Mesothelial cell of epicardium (in vitro differentiated cells): ENCODE results near the gene SPINK4. TPM values are rescaled to one million over a fixed set of nuclear protein-coding genes. Genes with fewer than 3 reads are reported as not detected.

Source experiments
- DNase-seq, 2 experiments: peaks; one replicate each; pipeline ENCODE4 v3.0.0; 2021; ENCODE audit warnings: low spot score in 2 of 2; ENCODE audit not compliant: unreplicated experiment in 2 of 2
- H3K27ac Mint-ChIP-seq: 2 replicates; pipeline ENCODE4 v1.8.0; 2021; ENCODE audit warnings: mixed read lengths
- H3K27me3 Mint-ChIP-seq: 2 replicates; pipeline ENCODE4 v1.8.0; 2021; ENCODE audit warnings: low read depth, mixed read lengths
- H3K36me3 Mint-ChIP-seq: 2 replicates; pipeline ENCODE4 v1.8.0; 2021; ENCODE audit warnings: mixed read lengths
- H3K4me1 Mint-ChIP-seq: 2 replicates; pipeline ENCODE4 v1.8.0; 2021; ENCODE audit warnings: mixed read lengths
- H3K4me3 Mint-ChIP-seq: 2 replicates; pipeline ENCODE4 v1.8.0; 2021; ENCODE audit warnings: mild to moderate bottlenecking, moderate library complexity, mixed read lengths
- H3K9me3 Mint-ChIP-seq: 2 replicates; pipeline ENCODE4 v1.8.0; 2021; ENCODE audit warnings: mixed read lengths
- total RNA-seq: library from RNA; stranded (reverse); gene quantifications from 3 replicates; pipeline ENCODE4 v1.2.1, GENCODE V29; 2021
- TF ChIP-seq, protein P1 (sequence below): fragments of 200-600 bp; sonication (generic); IDR thresholded peaks from one replicate; pipeline ENCODE4 v1.5.0; 2021; ENCODE audit warnings: antibody characterized with exemption; ENCODE audit not compliant: unreplicated experiment

The SPINK4 gene
- total RNA-seq, 1 donor from 2014 or later: not detected

DNA sequence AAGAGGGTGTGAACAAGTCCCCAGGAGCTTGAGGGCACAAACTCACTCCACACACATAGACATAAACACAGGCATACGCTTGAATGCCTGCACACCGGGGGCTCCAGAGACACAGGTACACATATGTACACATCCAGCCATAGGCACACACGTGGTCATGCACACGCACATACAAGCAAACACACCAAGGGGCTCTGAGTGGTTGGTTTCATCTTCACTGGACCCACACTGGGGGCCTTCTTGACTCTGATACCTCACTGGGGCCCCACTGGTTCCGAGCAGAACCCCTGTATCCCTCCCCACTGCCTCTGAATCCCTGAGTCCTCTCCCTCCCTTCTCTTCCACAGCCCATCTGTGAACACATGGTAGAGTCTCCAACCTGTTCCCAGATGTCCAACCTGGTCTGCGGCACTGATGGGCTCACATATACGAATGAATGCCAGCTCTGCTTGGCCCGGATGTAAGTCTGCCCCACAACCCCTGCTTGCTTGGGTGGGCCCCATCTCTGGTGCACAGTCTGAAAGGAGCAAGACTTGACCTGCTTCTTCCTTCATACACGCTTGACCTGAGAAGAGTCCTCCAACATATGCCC is 6.4 kb downstream of the SPINK4 start:
- Mint-ChIP-seq H3K4me3 (no peak overlapping the region), H3K36me3 (no peaks in the 10 kb centered on the region), H3K9me3 (no peaks in the 10 kb centered on the region), H3K27ac (no peak overlapping the region), H3K27me3 (peaks cover 4% of the 10 kb centered on the region), H3K4me1 (no peaks in the 10 kb centered on the region)
- no peak for DNase-seq
- TF ChIP-seq, protein P1, sequence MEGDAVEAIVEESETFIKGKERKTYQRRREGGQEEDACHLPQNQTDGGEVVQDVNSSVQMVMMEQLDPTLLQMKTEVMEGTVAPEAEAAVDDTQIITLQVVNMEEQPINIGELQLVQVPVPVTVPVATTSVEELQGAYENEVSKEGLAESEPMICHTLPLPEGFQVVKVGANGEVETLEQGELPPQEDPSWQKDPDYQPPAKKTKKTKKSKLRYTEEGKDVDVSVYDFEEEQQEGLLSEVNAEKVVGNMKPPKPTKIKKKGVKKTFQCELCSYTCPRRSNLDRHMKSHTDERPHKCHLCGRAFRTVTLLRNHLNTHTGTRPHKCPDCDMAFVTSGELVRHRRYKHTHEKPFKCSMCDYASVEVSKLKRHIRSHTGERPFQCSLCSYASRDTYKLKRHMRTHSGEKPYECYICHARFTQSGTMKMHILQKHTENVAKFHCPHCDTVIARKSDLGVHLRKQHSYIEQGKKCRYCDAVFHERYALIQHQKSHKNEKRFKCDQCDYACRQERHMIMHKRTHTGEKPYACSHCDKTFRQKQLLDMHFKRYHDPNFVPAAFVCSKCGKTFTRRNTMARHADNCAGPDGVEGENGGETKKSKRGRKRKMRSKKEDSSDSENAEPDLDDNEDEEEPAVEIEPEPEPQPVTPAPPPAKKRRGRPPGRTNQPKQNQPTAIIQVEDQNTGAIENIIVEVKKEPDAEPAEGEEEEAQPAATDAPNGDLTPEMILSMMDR: no peak

DNA sequence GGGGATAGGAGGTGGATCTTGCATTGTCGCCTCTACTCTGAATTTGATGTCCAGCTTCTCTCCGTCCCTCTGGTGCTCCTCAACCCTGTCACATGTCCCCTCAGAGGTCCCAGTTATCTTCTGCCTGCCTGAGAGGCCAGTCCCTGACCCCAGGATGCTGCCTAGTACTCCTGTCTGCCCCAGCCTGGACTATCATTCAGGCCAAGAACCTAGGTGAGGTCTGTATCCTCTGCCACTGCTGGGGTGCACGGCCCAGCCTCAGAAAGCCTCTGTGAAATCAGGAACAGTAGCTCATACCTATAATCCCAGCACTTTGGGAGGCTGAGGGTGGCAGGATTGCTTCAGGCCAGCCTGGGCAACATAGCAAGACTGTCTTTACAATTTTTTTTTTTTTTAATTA is 8.6 kb downstream of the SPINK4 start:
- Mint-ChIP-seq H3K27me3 (no peaks in the 10 kb centered on the region), H3K4me3 (no peak overlapping the region), H3K4me1 (no peaks in the 10 kb centered on the region), H3K36me3 (peaks cover 10% of the 10 kb centered on the region), H3K9me3 (no peaks in the 10 kb centered on the region), H3K27ac (no peak overlapping the region)
- TF ChIP-seq, protein P1: no peak
- no peak for DNase-seq

DNA sequence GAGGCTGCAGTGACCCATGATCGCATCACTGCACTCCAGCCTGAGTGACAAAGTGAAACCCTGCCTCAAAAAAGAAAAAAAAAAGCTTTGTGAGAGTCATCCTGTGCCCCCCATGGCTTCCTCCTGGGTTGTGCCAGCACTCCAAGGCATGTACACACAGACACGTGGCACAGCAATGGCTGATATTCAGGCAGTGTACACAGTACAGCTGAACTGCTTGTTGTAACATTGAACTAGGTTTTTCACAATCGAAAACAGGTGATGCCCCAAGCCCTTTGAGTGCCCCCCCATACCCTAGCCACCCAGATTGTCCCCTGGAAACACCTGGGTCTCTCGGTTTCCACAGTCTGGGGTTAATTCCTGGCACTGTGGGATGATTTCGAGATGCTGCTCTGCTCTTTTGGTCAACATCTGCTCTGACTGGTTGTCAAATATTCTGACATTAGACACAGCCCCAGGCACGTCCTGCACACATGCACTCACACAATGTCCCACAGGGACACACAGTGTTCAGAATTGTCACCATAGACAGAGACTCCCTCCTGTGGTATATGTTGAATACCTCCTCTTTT is 9.2 kb downstream of the SPINK4 start:
- H3K4me3 Mint-ChIP-seq: no peak overlapping the region

DNA sequence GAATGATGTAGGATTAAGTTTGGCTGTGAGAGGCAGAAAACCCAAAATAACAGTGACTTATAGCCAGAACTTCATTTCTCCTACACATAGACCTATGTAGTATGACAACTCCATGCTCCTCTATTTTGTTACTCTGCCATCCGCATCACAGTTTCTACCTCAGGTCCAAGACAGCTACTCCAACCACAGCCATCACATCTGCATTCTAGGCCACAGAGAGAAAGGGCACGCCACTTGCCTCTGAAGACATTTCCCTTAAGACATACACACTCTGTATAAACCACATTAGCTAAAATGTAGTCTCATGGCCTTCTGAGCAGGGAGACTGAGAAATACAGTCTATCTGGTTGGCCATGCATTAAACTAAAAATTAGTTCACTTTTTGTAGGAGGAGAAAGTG is 10.0 kb downstream of the SPINK4 start:
- no peaks in the 10 kb centered on the region for H3K9me3 Mint-ChIP-seq
- TF ChIP-seq, protein P1: no peak
- H3K27me3 Mint-ChIP-seq: no peaks in the 10 kb centered on the region
- no peak for DNase-seq
- H3K27ac Mint-ChIP-seq: no peak overlapping the region
- H3K4me3 Mint-ChIP-seq: no peak overlapping the region
- H3K36me3 Mint-ChIP-seq: peaks cover 14% of the 10 kb centered on the region
- H3K4me1 Mint-ChIP-seq: no peaks in the 10 kb centered on the region

More for the DNA sequence above, 9.2 kb downstream of the SPINK4 start:
- Mint-ChIP-seq H3K36me3 (peaks cover 10% of the 10 kb centered on the region), H3K27me3 (no peaks in the 10 kb centered on the region), H3K27ac (no peak overlapping the region), H3K4me1 (no peaks in the 10 kb centered on the region), H3K9me3 (no peaks in the 10 kb centered on the region)
- TF ChIP-seq, protein P1: no peak
- no peak for DNase-seq

DNA sequence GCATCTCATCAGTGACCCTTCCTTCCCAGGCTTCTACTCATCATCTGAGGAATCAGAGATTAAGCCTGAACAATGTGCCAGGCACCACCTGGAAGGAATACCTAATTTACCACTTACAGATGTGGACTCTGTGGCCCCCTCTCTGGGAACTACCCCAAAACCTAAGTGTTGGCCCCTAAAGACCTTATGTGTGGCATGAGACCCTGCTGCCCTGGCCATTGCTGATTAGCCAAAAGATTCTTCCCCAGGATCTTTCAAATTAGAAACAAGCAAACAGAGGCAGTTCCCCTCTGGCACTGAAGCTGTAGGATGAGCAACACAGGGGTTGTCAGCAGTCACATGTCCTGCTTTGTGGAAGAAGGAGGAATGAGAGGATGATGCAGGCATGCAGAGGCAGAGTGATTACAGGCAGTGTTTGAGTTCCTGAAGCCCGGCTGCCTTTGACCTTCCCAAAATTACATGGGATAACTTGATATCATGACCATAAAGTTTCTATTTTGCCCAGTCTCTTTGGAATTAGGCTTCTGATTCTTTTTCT is 10.6 kb downstream of the SPINK4 start:
- Mint-ChIP-seq H3K27me3 (no peaks in the 10 kb centered on the region), H3K36me3 (peaks cover 14% of the 10 kb centered on the region), H3K27ac (peak overlapping the region; percentile 56)

More for the DNA sequence above, 10.6 kb downstream of the SPINK4 start:
- TF ChIP-seq, protein P1: no peak
- Mint-ChIP-seq H3K9me3 (no peaks in the 10 kb centered on the region), H3K4me3 (no peak overlapping the region), H3K4me1 (no peaks in the 10 kb centered on the region)
- DNase-seq: no peak
